Testis (tissue), 2 donors: Measurements from ENCODE around the gene AOAH.

ENCODE experiments used
- CTCF ChIP-seq, 3 experiments: fragments of 450-650 bp in 2 of 3; fragments of 200-600 bp in 1 of 3; sonication (generic) in 1 of 3; IDR thresholded peaks; one replicate each; pipeline ENCODE4 v1.5.1; 2016 to 2019; ENCODE audit warnings: antibody characterized with exemption in 3 of 3, mild to moderate bottlenecking in 2 of 3, moderate library complexity in 1 of 3
- POLR2A ChIP-seq: fragments of 450-650 bp; IDR thresholded peaks from one replicate; pipeline ENCODE4 v1.6.1; 2017; ENCODE audit warnings: antibody characterized with exemption, mild to moderate bottlenecking, moderate library complexity

- TF ChIP-seq CTCF (IDR thresholded peaks at IDR 0.05) = no peak
- TF ChIP-seq POLR2A = no peak
These were observed 122.7 kb downstream of the AOAH start for GRCh38 chr7:36601601-36602000.
